ENCODE data around the gene CREB3L2.
"Not testable (repeated sequence)": the region's sequence is repeated elsewhere in the genome, so short reads cannot be mapped to it uniquely, and the experiment has no call there.

Gene CREB3L2

GRCh38 chr7:137968890-137969289, 33.0 kb downstream of the CREB3L2 start:
- no peak for DNase-seq
- Histone ChIP-seq H3K36me3 (no peaks in the 10 kb centered on the region), H3K9me3 (no peaks in the 10 kb centered on the region), H3K27me3 (no peaks in the 10 kb centered on the region), H3K4me3 (ENCODE audit: low read depth, low read length) (no peak overlapping the region), H3K4me1 (no peaks in the 10 kb centered on the region)
- TF ChIP-seq CTCF (IDR thresholded peaks at IDR 0.05; ENCODE audit: low read depth, low read length): no peak

GRCh38 chr7:137968339-137968738, 33.5 kb downstream of the CREB3L2 start:
- not testable (repeated sequence) for H3K4me3 ChIP-seq (ENCODE audit: low read depth, low read length); H3K27me3 ChIP-seq; H3K4me1 ChIP-seq; H3K9me3 ChIP-seq; DNase-seq; H3K36me3 ChIP-seq

GRCh38 chr7:137967143-137968018, 34.5 kb downstream of the CREB3L2 start:
- TF ChIP-seq CTCF (IDR thresholded peaks at IDR 0.05; ENCODE audit: low read depth, low read length): no peak
- Histone ChIP-seq H3K4me3 (ENCODE audit: low read depth, low read length) (no peak overlapping the region), H3K36me3 (no peaks in the 10 kb centered on the region), H3K4me1 (no peaks in the 10 kb centered on the region), H3K9me3 (no peaks in the 10 kb centered on the region), H3K27me3 (no peaks in the 10 kb centered on the region)
- DNase-seq: no peak

GRCh38 chr7:137966641-137967142, 35.2 kb downstream of the CREB3L2 start:
- Histone ChIP-seq H3K36me3 (no peaks in the 10 kb centered on the region), H3K27me3 (no peaks in the 10 kb centered on the region), H3K9me3 (no peaks in the 10 kb centered on the region), H3K4me1 (no peaks in the 10 kb centered on the region), H3K4me3 (ENCODE audit: low read depth, low read length) (no peak overlapping the region)
- DNase-seq: no peak
- no peak for TF ChIP-seq CTCF (IDR thresholded peaks at IDR 0.05; ENCODE audit: low read depth, low read length)

- Histone ChIP-seq H3K27me3 (no peaks in the 10 kb centered on the region), H3K36me3 (no peaks in the 10 kb centered on the region), H3K4me3 (ENCODE audit: low read depth, low read length) (no peak overlapping the region), H3K9me3 (no peaks in the 10 kb centered on the region), H3K4me1 (no peaks in the 10 kb centered on the region)
- DNase-seq: no peak
- TF ChIP-seq CTCF (IDR thresholded peaks at IDR 0.05; ENCODE audit: low read depth, low read length): no peak
These were observed 35.8 kb downstream of the CREB3L2 start for GRCh38 chr7:137965942-137966640.

- no peak overlapping the region for H3K4me3 ChIP-seq (ENCODE audit: low read depth, low read length)
- no peaks in the 10 kb centered on the region for H3K27me3 ChIP-seq
- no peaks in the 10 kb centered on the region for H3K36me3 ChIP-seq
- H3K4me1 ChIP-seq: no peaks in the 10 kb centered on the region
- no peak for DNase-seq
- no peaks in the 10 kb centered on the region for H3K9me3 ChIP-seq
- TF ChIP-seq CTCF (IDR thresholded peaks at IDR 0.05; ENCODE audit: low read depth, low read length): no peak
These were observed 36.9 kb downstream of the CREB3L2 start for GRCh38 chr7:137964824-137965545.
